Breast epithelium (tissue), 4 donors: ENCODE measurements around the gene C1QTNF8. TPM values are rescaled to one million over a fixed set of nuclear protein-coding genes. Genes with fewer than 3 reads are reported as not detected.

ENCODE experiments used
- DNase-seq, 2 donors: peaks; one replicate each; pipeline ENCODE4 v3.0.0-alpha.2; 2019; ENCODE audit warnings: low spot score in 2 of 2
- H3K27ac ChIP-seq, 2 donors: fragments of 200-600 bp; sonication (generic) in 1 of 2; one replicate each; pipeline ENCODE4 v1.5.1; 2016 to 2019; ENCODE audit warnings: mild to moderate bottlenecking in 1 of 2
- H3K27me3 ChIP-seq, 2 donors: fragments of 200-600 bp; sonication (generic) in 1 of 2; one replicate each; pipeline versions ENCODE4 v1.5.1 to v1.6.0; 2017 to 2019; ENCODE audit warnings: control low read depth in 1 of 2, mild to moderate bottlenecking in 1 of 2
- H3K36me3 ChIP-seq: fragments of 200-600 bp; one replicate; pipeline ENCODE4 v1.5.1; 2019
- H3K4me1 ChIP-seq, 2 donors: fragments of 200-600 bp; sonication (generic); one replicate each; pipeline ENCODE4 v1.5.1; 2016 to 2019; ENCODE audit warnings: control low read depth in 1 of 2
- H3K4me3 ChIP-seq, 3 donors: fragments of 200-600 bp; sonication (generic); 1 replicate in 2 of 3; 2 replicates in 1 of 3; pipeline ENCODE4 v1.5.1; 2016 to 2019; ENCODE audit warnings: mild to moderate bottlenecking in 3 of 3, moderate library complexity in 2 of 3
- H3K9me3 ChIP-seq, 2 donors: fragments of 200-600 bp; sonication (generic) in 1 of 2; one replicate each; pipeline ENCODE4 v1.5.1; 2016 to 2019; ENCODE audit warnings: control low read depth in 1 of 2
- POLR2A ChIP-seq: fragments of 450-650 bp; IDR thresholded peaks from one replicate; pipeline ENCODE4 v1.6.1; 2016; ENCODE audit warnings: antibody characterized with exemption, mild to moderate bottlenecking, moderate library complexity
- POLR2AphosphoS5 ChIP-seq, 3 donors: sonication (generic); formaldehyde crosslinking; IDR thresholded peaks; one replicate each; pipeline ENCODE4 v1.6.1; 2017; ENCODE audit warnings: antibody characterized with exemption in 3 of 3
- intact Hi-C: fragments of 100-400 bp; cut with DNase I; formaldehyde crosslinking; loops from one replicate; pipeline ENCODE4 v1.15.1; 2023; ENCODE audit warnings: low total_unique reads
- total RNA-seq, 3 donors: library from RNA; depleted of rRNA; stranded (reverse); fragments of >200 nt; gene quantifications; one replicate each; pipeline ENCODE4 v1.1.0, GENCODE V29; 2016
- TF ChIP-seq, protein P1 (sequence below), 3 donors: fragments of 450-650 bp; IDR thresholded peaks; one replicate each; pipeline ENCODE4 v1.5.1; 2016 to 2017; ENCODE audit warnings: antibody characterized with exemption in 3 of 3, mild to moderate bottlenecking in 3 of 3, moderate library complexity in 3 of 3

Gene C1QTNF8
- total RNA-seq, 3 donors from 2014 or later: not detected

DNA sequence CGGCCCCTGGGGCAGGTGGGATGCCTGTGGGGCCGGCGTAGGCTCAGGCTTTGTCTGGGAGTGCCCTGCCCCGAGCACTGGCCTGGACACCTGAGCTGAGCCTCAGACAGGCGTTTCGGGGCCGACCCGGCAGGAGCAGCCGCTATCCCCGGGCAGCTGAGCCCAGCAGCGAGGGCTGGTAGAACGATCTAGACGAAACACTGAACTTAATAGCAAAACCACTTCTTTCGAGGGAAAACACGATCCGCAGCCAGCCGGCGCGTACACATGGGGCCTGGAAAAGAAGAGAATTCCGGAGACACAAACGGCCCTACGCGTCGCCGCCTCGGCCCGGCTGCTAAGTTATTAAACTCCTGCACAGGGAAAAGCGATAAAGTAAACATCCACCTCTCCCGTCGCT, 45.5 kb downstream of the C1QTNF8 start:
- no peak for DNase-seq
- no peaks in the 10 kb centered on the region for H3K4me1 ChIP-seq
- peaks cover 0 to under 1% of the 10 kb centered on the region in 2 donors for H3K9me3 ChIP-seq
- H3K36me3 ChIP-seq: no peaks in the 10 kb centered on the region
- intact Hi-C loops: no loop called here
- TF ChIP-seq POLR2AphosphoS5 (IDR thresholded peaks at IDR 0.05) (no peak), POLR2A (no peak)
- TF ChIP-seq, protein P1, sequence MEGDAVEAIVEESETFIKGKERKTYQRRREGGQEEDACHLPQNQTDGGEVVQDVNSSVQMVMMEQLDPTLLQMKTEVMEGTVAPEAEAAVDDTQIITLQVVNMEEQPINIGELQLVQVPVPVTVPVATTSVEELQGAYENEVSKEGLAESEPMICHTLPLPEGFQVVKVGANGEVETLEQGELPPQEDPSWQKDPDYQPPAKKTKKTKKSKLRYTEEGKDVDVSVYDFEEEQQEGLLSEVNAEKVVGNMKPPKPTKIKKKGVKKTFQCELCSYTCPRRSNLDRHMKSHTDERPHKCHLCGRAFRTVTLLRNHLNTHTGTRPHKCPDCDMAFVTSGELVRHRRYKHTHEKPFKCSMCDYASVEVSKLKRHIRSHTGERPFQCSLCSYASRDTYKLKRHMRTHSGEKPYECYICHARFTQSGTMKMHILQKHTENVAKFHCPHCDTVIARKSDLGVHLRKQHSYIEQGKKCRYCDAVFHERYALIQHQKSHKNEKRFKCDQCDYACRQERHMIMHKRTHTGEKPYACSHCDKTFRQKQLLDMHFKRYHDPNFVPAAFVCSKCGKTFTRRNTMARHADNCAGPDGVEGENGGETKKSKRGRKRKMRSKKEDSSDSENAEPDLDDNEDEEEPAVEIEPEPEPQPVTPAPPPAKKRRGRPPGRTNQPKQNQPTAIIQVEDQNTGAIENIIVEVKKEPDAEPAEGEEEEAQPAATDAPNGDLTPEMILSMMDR (IDR thresholded peaks at IDR 0.05): no peak
- peaks cover 8 to 72% of the 10 kb centered on the region in 2 donors for H3K27me3 ChIP-seq
- H3K4me3 ChIP-seq: no peak overlapping the region
- no peak overlapping the region for H3K27ac ChIP-seq

DNA sequence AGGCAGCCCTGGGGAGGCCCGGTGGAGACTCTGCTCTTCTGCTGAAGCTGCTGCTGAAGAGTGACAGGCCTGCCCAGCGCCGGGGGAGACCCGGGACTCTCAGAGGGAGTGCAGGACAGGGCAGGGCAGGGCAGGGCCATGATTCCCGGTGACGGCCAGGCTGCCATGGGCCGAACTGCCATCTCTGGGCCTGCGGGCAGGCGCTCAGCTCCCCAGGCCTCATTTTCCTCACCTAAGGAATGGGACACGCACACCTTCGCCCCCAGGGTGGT, 46.1 kb downstream of the C1QTNF8 start:
- no peak for DNase-seq
- Histone ChIP-seq H3K36me3 (no peaks in the 10 kb centered on the region), H3K27me3 (peaks cover 12 to 73% of the 10 kb centered on the region in 2 donors), H3K27ac (no peak overlapping the region), H3K4me3 (no peak overlapping the region), H3K4me1 (no peaks in the 10 kb centered on the region), H3K9me3 (no peaks in the 10 kb centered on the region)
- intact Hi-C loops: no loop called here
- TF ChIP-seq POLR2AphosphoS5 (IDR thresholded peaks at IDR 0.05) (no peak), POLR2A (no peak)
- TF ChIP-seq, protein P1 (IDR thresholded peaks at IDR 0.05): no peak

DNA sequence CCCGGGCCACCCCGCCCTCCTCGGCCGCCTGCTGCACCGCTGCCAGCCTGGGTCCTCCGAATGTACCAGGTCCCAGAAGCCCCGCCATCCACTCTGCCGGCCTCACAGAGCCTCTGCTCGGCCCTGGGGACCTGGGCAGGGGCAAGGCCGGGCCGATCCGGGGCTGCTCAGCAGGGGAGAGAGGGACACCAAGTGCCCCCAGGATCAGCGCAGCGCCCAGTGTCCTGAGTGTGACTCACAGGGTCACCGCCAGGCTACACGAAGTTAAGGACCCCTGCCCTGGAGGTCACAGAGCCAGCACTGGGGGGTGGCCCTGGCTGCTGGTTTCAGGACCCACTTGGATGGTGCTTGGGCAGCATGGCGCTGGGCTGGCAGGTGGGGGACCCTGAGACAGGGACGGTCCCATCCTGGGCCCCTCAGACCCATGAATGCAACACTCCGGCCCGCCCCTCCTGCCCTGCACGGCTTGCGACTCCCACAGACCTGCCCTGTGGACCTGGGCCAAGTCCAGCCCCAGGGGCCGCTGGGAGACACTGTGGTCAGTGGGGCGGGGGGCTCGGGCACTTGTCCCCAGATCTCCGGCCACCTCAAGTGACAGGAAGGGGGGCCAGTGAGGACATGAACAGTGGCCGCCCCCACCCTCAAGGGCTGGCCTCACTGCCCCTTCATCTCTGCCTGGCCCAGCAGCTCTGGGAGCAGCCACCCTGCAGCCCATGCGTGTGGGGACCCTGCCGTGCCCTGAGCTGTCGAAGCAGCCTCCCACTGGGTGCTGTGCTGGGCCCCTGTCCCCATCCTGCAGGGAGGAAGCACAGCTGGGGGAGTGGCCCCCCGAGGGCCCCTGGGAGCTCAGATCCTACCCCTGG, 46.7 kb downstream of the C1QTNF8 start:
- no peaks in the 10 kb centered on the region for H3K9me3 ChIP-seq
- peaks cover 12 to 73% of the 10 kb centered on the region in 2 donors for H3K27me3 ChIP-seq
- DNase-seq: no peak
- no peak overlapping the region for H3K27ac ChIP-seq
- no peak overlapping the region for H3K4me3 ChIP-seq
- no peaks in the 10 kb centered on the region for H3K36me3 ChIP-seq
- TF ChIP-seq POLR2AphosphoS5 (IDR thresholded peaks at IDR 0.05) (no peak), POLR2A (no peak)
- TF ChIP-seq, protein P1 (IDR thresholded peaks at IDR 0.05): no peak
- H3K4me1 ChIP-seq: no peaks in the 10 kb centered on the region
- intact Hi-C loops: no loop called here

- intact Hi-C loops: no loop called here
- H3K27ac ChIP-seq: no peak overlapping the region
- TF ChIP-seq POLR2AphosphoS5 (IDR thresholded peaks at IDR 0.05): no peak
- TF ChIP-seq POLR2A: no peak
- TF ChIP-seq, protein P1 (IDR thresholded peaks at IDR 0.05): no peak
- no peaks in the 10 kb centered on the region for H3K36me3 ChIP-seq
- H3K9me3 ChIP-seq: no peaks in the 10 kb centered on the region
- H3K4me1 ChIP-seq: no peaks in the 10 kb centered on the region
- DNase-seq: no peak
- no peak overlapping the region for H3K4me3 ChIP-seq
- H3K27me3 ChIP-seq: peaks cover 12 to 77% of the 10 kb centered on the region in 2 donors
These were observed 47.5 kb downstream of the C1QTNF8 start for GRCh38 chr16:1048442-1049112.

DNA sequence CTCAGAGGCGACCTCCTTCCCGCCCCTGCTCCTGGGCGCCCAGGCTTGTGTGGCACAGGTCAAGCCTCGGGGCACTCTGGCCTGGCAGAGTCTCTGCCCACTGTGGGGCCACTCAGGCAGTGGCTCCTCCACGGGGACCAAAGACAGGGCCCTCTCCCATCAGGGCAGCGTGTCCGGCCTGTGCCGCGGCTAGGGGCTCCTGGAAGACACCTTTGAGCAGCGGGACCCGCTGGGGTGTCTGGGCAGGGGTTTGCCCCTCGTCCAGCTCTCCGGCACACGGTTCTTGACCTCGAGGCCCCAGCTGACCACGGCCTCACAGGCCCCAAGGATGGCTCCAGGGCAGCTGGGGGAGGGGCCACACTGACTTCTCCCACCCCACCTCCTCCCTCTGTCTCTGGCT, 48.2 kb downstream of the C1QTNF8 start:
- peaks cover 12 to 73% of the 10 kb centered on the region in 2 donors for H3K27me3 ChIP-seq
- H3K27ac ChIP-seq: no peak overlapping the region
- no peak overlapping the region for H3K4me3 ChIP-seq
- no peaks in the 10 kb centered on the region for H3K4me1 ChIP-seq
- H3K36me3 ChIP-seq: no peaks in the 10 kb centered on the region
- intact Hi-C loops: no loop called here
- no peak for DNase-seq
- no peaks in the 10 kb centered on the region for H3K9me3 ChIP-seq
- TF ChIP-seq POLR2A (no peak), POLR2AphosphoS5 (IDR thresholded peaks at IDR 0.05) (no peak)
- TF ChIP-seq, protein P1 (IDR thresholded peaks at IDR 0.05): no peak
